DMS79 treated with DMSO at 0.1 percent for 48 hours (cell line): ENCODE data around the gene KLHL29.

Experiments used
- DNase-seq: peaks from one replicate; lab custom pipeline; 2025; lab: John Stamatoyannopoulos, UW

Gene KLHL29

GRCh38 chr2:23632831-23633395 is 247.9 kb downstream of the KLHL29 start:
- no peak for DNase-seq

- no peak for DNase-seq
These were observed 249.0 kb downstream of the KLHL29 start for GRCh38 chr2:23633966-23634365.

GRCh38 chr2:23635442-23636340 is 250.7 kb downstream of the KLHL29 start:
- DNase-seq: no peak

GRCh38 chr2:23636426-23636825 is 251.4 kb downstream of the KLHL29 start:
- DNase-seq: no peak

- peak; percentile 18 for DNase-seq
These were observed 252.2 kb downstream of the KLHL29 start for GRCh38 chr2:23637011-23637778.

GRCh38 chr2:23639406-23639982 is 254.5 kb downstream of the KLHL29 start:
- DNase-seq: no peak

GRCh38 chr2:23640711-23641110 is 255.7 kb downstream of the KLHL29 start:
- DNase-seq: no peak

- DNase-seq: no peak
These were observed 257.5 kb downstream of the KLHL29 start for GRCh38 chr2:23642516-23642915.

- no peak for DNase-seq
These were observed 260.3 kb downstream of the KLHL29 start for GRCh38 chr2:23645230-23645808.

- no peak for DNase-seq
These were observed 262.6 kb downstream of the KLHL29 start for GRCh38 chr2:23647563-23647962.

- DNase-seq: no peak
These were observed 264.3 kb downstream of the KLHL29 start for GRCh38 chr2:23649303-23649702.

- no peak for DNase-seq
These were observed 264.8 kb downstream of the KLHL29 start for GRCh38 chr2:23649819-23650218.

- DNase-seq: no peak
These were observed 266.5 kb downstream of the KLHL29 start for GRCh38 chr2:23651187-23652080.

GRCh38 chr2:23653326-23653725 is 268.3 kb downstream of the KLHL29 start:
- no peak for DNase-seq

GRCh38 chr2:23654756-23655155 is 269.8 kb downstream of the KLHL29 start:
- no peak for DNase-seq

GRCh38 chr2:23655934-23656596 is 271.1 kb downstream of the KLHL29 start:
- DNase-seq: peak; percentile 49

- DNase-seq: no peak
These were observed 271.6 kb downstream of the KLHL29 start for GRCh38 chr2:23656597-23656973.

GRCh38 chr2:23657371-23657770 is 272.4 kb downstream of the KLHL29 start:
- no peak for DNase-seq

- DNase-seq: no peak
These were observed 273.0 kb downstream of the KLHL29 start for GRCh38 chr2:23657934-23658333.

GRCh38 chr2:23658466-23658942 is 273.5 kb downstream of the KLHL29 start:
- DNase-seq: no peak
